Left colon (tissue), 2 donors: ENCODE measurements around the gene GMDS. TPM values are rescaled to one million over a fixed set of nuclear protein-coding genes. Genes with fewer than 3 reads are reported as not detected.
"Not testable (repeated sequence)": the region's sequence is repeated elsewhere in the genome, so short reads cannot be mapped to it uniquely, and the experiment has no call there.

ENCODE experiments used
- ATAC-seq: fragments of 200-7000 bp; cut with Tn5 transposase; one replicate; pipeline ENCODE4 v1.9.1; 2020; ENCODE audit warnings: mild to moderate bottlenecking, moderate library complexity
- DNase-seq, 2 donors: peaks; one replicate each; pipeline ENCODE4 v3.0.0-alpha.2; 2020
- intact Hi-C, 2 donors: fragments of 100-400 bp; cut with DNase I in 1 of 2; cut with micrococcal nuclease in 1 of 2; formaldehyde crosslinking; loops; one replicate each; pipeline versions ENCODE4 v1.11.2 to v1.14.0; 2022; cut with DNase I, micrococcal nuclease
- total RNA-seq, 2 donors: library from RNA; stranded (reverse); fragmentation: NEBNext Ultra II Directional; extraction: Animal tissue kit (Norgen Biotek cat#: 25700); gene quantifications; one replicate each; pipeline ENCODE4 v1.2.1, GENCODE V29; 2021
- donor health status: DM: no; HTN: no; CAD: no.
- donor health status: DM: yes; HTN: yes; CAD: no.

Gene GMDS
- total RNA-seq, 2 donors from 2014 or later, result 148 to 229 TPM

DNA sequence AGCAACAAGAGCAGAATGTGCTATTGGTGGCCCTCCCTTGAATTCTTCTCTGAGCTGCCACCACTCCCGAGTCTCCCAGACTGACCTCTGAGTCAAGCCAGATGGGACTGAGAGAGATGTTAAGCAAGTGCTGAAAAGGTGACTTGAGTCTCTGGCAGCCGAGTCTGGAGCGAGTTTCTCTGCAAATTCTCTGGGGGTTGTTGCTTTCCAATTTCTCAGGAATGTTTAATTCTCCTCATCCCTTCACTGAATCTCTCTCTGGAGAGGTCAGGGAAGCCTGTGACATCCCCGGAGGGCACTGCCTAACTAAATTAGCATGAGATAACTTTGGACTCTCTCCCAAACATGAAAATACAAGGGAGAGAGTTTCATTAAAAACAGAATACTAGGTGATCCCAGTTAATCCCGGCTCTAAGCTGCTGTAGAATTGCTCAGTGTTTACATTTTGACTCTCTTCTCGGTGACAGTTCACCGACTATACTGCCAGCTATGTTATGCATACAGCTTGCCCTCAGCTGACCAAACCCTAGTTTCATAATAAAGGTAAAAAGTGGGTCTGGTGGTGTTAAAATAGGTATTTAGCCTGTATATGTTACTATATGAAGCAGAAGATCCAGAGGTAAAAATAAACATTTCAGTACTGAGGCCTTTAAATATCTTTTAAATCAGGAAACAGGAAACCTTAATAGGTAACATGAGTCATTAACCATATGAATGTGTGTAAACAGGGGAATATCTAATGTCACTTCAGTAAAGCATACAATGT lies 477.7 kb downstream of the GMDS start:
- DNase-seq, result no peak
- intact Hi-C loops, result no loop called here
- peak; percentile 56 for ATAC-seq

DNA sequence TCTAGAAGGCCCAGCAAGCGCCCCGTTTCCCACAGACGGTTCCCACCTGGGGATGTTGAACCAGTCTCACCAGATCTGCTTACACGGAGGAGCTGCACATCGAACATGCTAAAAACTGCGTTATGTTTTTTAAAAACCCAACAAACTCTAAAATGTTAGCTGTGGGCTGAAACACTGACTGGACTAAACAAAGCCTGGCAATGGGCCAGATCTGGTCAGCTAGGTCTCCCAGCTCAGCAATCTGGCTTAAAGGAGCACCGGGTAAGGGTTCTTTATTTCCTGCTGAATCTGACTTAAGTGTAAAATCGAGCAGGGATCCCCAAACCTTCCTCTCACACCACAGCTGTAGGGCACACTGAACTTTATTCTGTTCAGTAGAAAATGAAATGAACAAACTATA lies 478.8 kb downstream of the GMDS start:
- DNase-seq (no peak), ATAC-seq (no peak)
- intact Hi-C loops, result no loop called here

DNA sequence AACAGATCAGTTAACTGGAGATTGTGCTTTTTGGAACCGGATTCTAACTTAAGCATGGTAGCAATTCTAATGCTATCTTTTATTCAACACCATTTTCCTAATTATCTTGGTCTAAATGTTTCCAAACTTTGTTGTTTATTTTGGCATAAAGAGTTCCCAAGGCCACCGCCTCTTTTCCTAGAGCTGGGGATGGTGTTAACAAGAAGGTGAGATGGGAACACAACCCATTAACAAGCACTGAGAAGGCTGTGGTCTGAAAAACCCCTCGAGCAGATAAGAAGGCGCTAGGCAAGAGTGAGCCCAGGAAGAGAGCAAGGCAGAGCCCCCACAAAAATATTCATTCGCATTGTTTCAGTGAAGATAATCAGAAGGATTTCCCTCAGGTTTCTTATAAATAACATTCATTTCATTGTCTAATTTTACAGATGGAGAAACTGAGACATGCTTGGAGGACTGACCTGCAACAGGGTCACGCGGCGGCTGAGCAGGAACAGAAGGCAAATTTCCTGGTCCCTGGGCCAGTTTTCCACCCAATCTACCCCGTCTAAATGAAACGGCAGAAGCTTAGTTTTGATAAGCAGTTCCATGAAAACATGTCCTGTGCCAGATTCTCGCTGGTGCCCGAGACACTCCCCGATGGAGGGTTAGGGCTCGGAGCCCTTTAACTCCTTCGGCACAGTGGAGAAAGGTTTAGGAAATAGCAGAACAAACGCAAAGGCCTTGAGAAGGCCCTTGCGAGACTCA lies 480.1 kb downstream of the GMDS start:
- DNase-seq (no peak), ATAC-seq (no peak)
- intact Hi-C loops, result no loop called here

GRCh38 chr6:1764397-1764987 lies 480.9 kb downstream of the GMDS start:
- DNase-seq (no peak), ATAC-seq (no peak)
- intact Hi-C loops, result no loop called here

DNA sequence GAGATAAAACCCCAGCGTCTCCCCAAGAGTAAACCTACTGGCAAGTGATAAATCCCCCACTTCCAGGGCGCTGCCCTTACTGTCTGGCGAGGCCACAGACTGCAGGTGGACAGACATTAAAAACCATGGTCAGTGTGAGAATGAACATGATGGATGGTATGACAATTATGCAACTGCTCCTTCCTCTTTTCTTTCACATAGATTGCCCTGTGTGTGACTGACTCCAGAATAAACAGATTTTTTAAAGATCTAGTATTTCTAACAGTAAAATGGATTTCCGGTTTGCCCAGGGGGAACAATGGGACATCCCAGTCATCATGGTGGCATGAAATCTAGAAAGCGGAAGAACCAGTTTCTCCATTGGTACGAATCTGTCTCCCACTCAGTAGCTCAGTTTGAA lies 482.0 kb downstream of the GMDS start:
- intact Hi-C loops, result no loop called here
- DNase-seq, result no peak
- no peak for ATAC-seq

DNA sequence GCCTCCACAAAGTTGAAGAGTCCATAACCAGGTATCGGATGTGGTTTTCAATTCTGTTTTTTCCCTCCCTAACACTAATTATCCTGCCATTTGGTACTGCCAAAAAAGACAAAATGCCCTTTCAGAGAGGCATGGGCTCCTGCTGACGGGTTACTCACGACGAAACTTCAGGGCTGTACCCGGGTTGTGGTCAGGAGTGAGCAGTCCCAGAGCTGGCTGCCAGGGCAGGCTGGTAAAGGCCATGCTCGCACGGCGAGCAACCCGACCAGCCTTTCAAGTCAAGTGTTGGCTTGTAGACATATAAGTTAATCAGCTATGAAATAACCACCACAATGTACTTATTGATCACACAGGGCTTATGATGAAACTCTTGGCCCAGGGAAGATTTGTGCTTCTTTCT lies 483.2 kb downstream of the GMDS start:
- intact Hi-C loops, result no loop called here
- DNase-seq, result no peak
- ATAC-seq, result peak; percentile 41

- DNase-seq (no peak), ATAC-seq (peak; percentile 81)
- intact Hi-C loops, result no loop called here
Observed at GRCh38 chr6:1761477-1761877, 483.9 kb downstream of the GMDS start.

GRCh38 chr6:1760876-1761275 lies 484.5 kb downstream of the GMDS start:
- DNase-seq (no peak), ATAC-seq (no peak)
- intact Hi-C loops, result no loop called here

DNA sequence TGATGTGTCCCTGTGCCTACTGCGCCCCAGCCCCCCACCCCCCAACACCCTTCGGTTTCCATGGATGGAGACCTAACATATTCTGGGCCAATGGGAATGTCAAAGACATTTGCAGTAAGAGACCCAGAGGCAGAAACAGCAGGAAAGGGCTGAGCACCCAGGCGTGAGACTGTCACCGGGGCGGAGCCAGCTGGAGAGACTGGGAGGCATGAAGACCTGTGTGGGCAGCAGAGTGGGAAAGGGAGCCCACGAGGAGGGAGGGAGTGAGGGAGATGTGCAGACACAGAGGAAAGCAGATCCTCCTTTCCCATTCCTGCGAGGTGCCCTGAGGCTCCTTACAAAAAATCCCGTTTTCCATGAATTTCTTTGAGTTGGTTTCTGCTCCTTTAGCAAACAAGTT lies 485.5 kb downstream of the GMDS start:
- DNase-seq, result no peak
- ATAC-seq, result no peak
- intact Hi-C loops, result no loop called here

DNA sequence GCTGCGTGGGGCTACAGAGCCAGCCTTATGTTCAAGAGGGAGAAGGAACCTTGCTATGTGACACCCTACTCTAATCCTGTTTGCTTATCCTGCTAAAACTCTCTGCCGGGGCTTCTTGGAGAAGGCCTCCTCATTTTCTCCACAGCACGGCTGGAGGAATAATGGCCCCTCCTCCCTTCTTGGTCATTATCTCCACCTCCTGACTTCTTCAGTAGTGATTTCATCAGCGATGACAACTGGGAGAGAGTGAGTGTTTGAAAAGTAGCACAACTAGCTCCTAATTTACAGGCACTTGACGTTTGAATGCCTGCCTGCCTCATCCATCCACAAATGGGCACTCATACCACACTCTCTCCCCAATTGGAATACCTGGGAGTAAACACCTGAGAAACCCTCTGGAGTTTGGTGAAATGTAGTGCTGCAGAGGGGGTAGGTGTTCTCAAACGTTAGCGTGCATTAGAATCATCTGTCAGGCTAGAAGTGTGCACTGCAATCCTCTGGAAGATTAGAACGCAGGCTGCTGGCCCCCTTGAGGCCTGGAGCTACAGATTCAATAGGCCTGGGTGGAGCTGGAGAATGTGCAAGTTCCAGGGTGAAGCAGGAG lies 487.2 kb downstream of the GMDS start:
- DNase-seq, result no peak
- intact Hi-C loops, result no loop called here
- ATAC-seq, result no peak

DNA sequence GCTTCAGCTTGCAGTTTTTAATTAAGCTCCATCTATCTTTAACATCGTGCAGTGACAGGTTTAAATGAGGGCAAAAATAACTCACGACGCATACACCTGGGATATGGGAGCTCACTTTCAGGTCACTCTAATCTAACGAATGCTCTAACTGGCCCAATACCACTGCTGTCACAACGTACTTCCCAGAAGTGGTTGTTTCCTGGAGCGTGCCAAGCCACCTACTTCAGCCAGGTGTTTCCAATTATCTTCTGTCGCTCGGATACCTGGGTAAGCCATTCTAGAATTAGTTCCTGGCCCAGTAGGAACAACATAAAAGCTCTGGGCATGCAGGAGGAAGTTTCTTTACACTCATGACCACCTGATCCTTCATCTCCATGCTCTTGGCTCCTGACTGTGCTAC lies 488.3 kb downstream of the GMDS start:
- ATAC-seq, result peak; percentile 19
- intact Hi-C loops, result no loop called here
- DNase-seq, result no peak

DNA sequence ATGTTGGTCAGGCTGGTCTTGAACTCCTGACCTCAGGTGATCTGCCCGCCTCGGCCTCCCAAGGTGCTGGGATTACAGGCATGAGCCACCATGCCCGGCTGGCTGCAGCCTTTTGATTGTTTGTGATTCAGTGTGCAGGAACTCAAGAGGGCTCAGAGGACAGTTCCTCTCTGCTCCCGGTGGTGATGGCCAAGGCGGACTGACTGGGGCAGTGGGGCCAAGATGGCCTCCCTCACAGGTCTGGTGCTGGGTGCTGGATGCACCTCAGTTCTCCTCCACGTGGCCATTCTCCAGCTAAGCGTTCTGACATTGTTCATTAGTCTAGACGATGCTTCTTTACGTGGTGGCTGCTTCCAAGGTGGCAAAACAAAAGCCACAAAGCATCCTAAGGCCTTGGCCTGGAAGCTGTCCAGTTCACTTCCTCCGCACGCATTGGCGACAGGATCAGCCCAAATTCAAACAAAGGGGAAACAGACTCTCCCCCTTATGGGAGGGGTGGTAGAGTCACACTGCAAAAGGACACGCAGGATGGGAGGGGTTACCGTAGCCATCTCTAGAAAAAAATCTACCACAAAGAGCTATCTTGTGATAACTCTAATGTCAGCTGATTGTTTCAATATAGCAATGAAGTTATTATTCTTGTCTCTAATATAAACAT lies 488.8 kb downstream of the GMDS start:
- DNase-seq (no peak), ATAC-seq (no peak)
- intact Hi-C loops, result no loop called here

DNA sequence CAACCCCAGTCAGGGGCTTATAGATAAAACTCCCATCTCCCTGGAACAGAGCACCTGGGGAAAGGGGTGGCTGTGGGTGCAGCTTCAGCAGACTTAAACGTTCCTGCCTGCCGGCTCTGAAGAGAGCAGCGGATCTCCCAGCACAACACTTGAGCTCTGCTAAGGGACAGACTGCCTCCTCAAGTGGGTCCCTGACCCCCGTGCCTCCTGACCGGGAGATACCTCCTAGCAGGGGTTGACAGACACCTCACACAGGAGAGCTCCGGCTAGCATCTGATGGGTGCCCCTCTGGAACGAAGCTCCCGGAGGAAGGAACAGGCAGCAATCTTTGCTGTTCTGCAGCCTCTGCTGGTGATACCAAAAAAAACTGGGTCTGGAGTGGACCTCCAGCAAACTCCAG lies 494.3 kb downstream of the GMDS start:
- DNase-seq, intact Hi-C loops, ATAC-seq: not testable (repeated sequence)

DNA sequence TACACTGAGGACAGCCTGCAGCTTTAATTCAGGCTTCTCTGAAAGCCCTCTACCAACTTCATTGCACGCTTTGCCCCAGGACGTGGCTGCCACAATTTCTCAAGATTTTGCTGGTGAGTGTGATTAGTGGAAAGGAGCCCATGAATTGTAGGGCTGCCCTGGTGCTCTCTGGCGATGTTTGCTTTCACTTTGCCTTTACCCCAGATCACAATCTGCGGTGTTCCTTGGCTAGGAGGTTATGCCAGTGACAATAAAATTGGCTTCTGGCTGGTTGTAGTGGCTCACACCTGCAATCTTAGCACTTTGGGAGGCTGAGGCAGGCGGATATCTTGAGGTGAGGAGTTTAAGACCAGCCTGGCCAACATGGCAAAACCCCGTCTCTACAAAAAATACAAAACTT lies 496.4 kb downstream of the GMDS start:
- DNase-seq (peak; percentile 20 to 35), ATAC-seq (peak; percentile 98)
- intact Hi-C loops, result no loop called here

DNA sequence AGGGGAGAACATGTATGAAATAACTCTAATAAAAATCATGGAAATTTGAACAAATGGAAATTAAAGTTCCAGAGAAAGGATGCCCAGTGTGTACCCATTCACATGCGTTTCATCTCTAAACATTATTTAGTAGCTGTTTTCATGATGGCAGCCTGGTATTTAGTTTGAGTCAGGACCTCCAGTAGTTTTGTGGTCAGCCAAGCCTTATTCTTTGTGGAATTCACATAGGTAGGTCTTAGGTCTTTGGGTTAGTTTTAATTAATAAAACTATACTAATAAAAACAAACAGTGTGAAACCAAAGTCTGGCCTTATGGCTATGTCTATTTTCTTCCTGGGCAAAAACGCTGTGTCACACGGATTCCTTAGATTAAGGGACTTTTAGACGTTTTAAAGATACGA lies 497.9 kb downstream of the GMDS start:
- no peak for ATAC-seq
- intact Hi-C loops, result no loop called here
- no peak for DNase-seq

GRCh38 chr6:1747003-1747402 lies 498.4 kb downstream of the GMDS start:
- no peak for ATAC-seq
- DNase-seq, result no peak
- intact Hi-C loops, result no loop called here

GRCh38 chr6:1745814-1746213 lies 499.6 kb downstream of the GMDS start:
- ATAC-seq (no peak), DNase-seq (no peak)
- intact Hi-C loops, result no loop called here

- intact Hi-C loops, result no loop called here
- ATAC-seq (no peak), DNase-seq (no peak)
Observed at GRCh38 chr6:1744543-1744942, 500.9 kb downstream of the GMDS start.

DNA sequence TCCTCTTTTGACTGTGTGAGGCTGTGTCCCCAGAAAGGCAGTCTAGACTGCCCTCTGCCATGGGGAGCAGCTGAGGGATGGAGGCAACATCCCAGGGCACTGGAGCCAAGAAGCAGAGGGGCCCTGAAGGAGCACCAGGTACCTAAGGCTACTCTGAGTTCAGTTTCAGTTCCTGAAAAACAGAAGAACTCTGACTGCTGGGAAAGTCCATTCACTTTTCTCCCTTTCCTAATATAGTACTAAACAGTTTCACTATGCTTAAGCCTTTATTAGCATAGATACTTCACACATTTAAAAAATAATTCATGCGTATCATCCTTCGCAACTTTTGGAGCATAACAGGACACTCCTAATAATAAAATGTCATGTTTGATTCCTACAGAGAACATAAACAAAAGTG lies 505.7 kb downstream of the GMDS start:
- peak; percentile 4 for ATAC-seq
- intact Hi-C loops, result no loop called here
- no peak for DNase-seq
